ENCODE measurements around the gene GNA12. TPM values are rescaled to one million over a fixed set of nuclear protein-coding genes. Genes with fewer than 3 reads are reported as not detected.

Gene GNA12
- polyA plus RNA-seq, 1 of the 3 experiments (the other 2 are of a cell fraction), result 64.8 TPM

- ChIA-PET CTCF (interaction anchor here (2.2 kb wide), 1 partner anchor 168 kb away, joined by 7 read pairs; no protein-coding TSS in a partner anchor), POLR2A (no interaction called here)
- H3K36me3 ChIP-seq (replicated peaks in 1 of 2; ENCODE audit: control insufficient read depth in 1 of 2, insufficient read depth in 2 of 2, low read length in 1 of 2), result peaks cover 14 to 24% of the 10 kb centered on the region in 2 experiments
- peaks cover 58% of the 10 kb centered on the region for H4K20me1 ChIP-seq (ENCODE audit: insufficient read depth)
- H3F3A ChIP-seq (replicated peaks; ENCODE audit: insufficient read depth), result peaks cover 5% of the 10 kb centered on the region
- H3K27ac ChIP-seq (ENCODE audit: low read depth in 2 of 2, low read length in 1 of 2), result no peak overlapping the region
- H3K4me2 ChIP-seq, result no peak overlapping the region
- peaks cover 97% of the 10 kb centered on the region for H3K79me2 ChIP-seq (ENCODE audit: insufficient read depth)
- TF ChIP-seq MAX (IDR thresholded peaks at IDR 0.05; ENCODE audit: low read depth) (no peak), SMC3 (IDR thresholded peaks at IDR 0.05; ENCODE audit: low read depth, low read length) (no peak), YY1 (IDR thresholded peaks at IDR 0.05; ENCODE audit: low read depth) (no peak)
- H3K9ac ChIP-seq, result no peak overlapping the region
- H2AFZ ChIP-seq (ENCODE audit: low read depth), result no peak overlapping the region
- DNase-seq, result no peak
- H3K9me3 ChIP-seq, result no peaks in the 10 kb centered on the region
- no peak overlapping the region for H3K4me3 ChIP-seq (ENCODE audit: low read depth in 2 of 2, low read length in 1 of 2)
- H3K4me1 ChIP-seq (ENCODE audit: control insufficient read depth in 1 of 2, insufficient read depth in 2 of 2, low read depth in 1 of 2, low read length in 1 of 2), result peaks cover 8% of the 10 kb centered on the region in 2 experiments; a peak in 2 of 4 replicates
- H3K27me3 ChIP-seq (ENCODE audit: insufficient read depth), result no peaks in the 10 kb centered on the region
- H3K9me2 ChIP-seq, result no peaks in the 10 kb centered on the region
- 94% methylated on average over 13 of the region's 13 CpGs for WGBS (ENCODE audit: low lambda C conversion rate)
Measured at GRCh38 chr7:2838873-2839578, 5.1 kb downstream of the GNA12 start.

- no peaks in the 10 kb centered on the region for H3K27me3 ChIP-seq (ENCODE audit: insufficient read depth)
- no peak overlapping the region for H3K4me2 ChIP-seq
- no peaks in the 10 kb centered on the region for H3K9me3 ChIP-seq
- H3F3A ChIP-seq (replicated peaks; ENCODE audit: insufficient read depth), result peaks cover 5% of the 10 kb centered on the region
- 85% methylated on average over 3 of the region's 3 CpGs for WGBS (ENCODE audit: low lambda C conversion rate)
- ChIA-PET POLR2A (no interaction called here), CTCF (interaction anchor here (2.2 kb wide), 1 partner anchor 167 kb away, joined by 7 read pairs; no protein-coding TSS in a partner anchor)
- no peak overlapping the region for H3K4me3 ChIP-seq (ENCODE audit: low read depth in 2 of 2, low read length in 1 of 2)
- no peak for TF ChIP-seq ZBTB33 (IDR thresholded peaks at IDR 0.05; ENCODE audit: borderline replicate concordance, low read depth)
- no peaks in the 10 kb centered on the region for H3K9me2 ChIP-seq
- H2AFZ ChIP-seq (ENCODE audit: low read depth), result no peak overlapping the region
- H3K27ac ChIP-seq (ENCODE audit: low read depth in 2 of 2, low read length in 1 of 2), result no peak overlapping the region
- peaks cover 16 to 24% of the 10 kb centered on the region in 2 experiments for H3K36me3 ChIP-seq (replicated peaks in 1 of 2; ENCODE audit: control insufficient read depth in 1 of 2, insufficient read depth in 2 of 2, low read length in 1 of 2)
- H3K9ac ChIP-seq, result no peak overlapping the region
- H3K4me1 ChIP-seq (ENCODE audit: control insufficient read depth in 1 of 2, insufficient read depth in 2 of 2, low read depth in 1 of 2, low read length in 1 of 2), result peaks cover 8% of the 10 kb centered on the region in 2 experiments; a peak in 2 of 4 replicates
- H3K79me2 ChIP-seq (ENCODE audit: insufficient read depth), result peaks cover 100% of the 10 kb centered on the region
- DNase-seq, result no peak
- H4K20me1 ChIP-seq (ENCODE audit: insufficient read depth), result peaks cover 60% of the 10 kb centered on the region
Measured at GRCh38 chr7:2838451-2838850, 5.7 kb downstream of the GNA12 start.

GRCh38 chr7:2837496-2837895 lies 6.6 kb downstream of the GNA12 start:
- peaks cover 16 to 24% of the 10 kb centered on the region in 2 experiments for H3K36me3 ChIP-seq (replicated peaks in 1 of 2; ENCODE audit: control insufficient read depth in 1 of 2, insufficient read depth in 2 of 2, low read length in 1 of 2)
- TF ChIP-seq GABPA (IDR thresholded peaks at IDR 0.05; ENCODE audit: low read depth) (no peak), USF2 (IDR thresholded peaks at IDR 0.05; ENCODE audit: borderline replicate concordance, low read depth, low read length) (no peak), NFIC (IDR thresholded peaks at IDR 0.05; ENCODE audit: borderline replicate concordance) (no peak), TEAD4 (IDR thresholded peaks at IDR 0.05; ENCODE audit: borderline replicate concordance, insufficient read depth) (no peak), GATA2 (CRISPR knock-in tag; IDR thresholded peaks at IDR 0.05) (no peak), CTCF (IDR thresholded peaks at IDR 0.05) (no peak), EZH2phosphoT487 (IDR thresholded peaks at IDR 0.05; ENCODE audit: borderline replicate concordance, low read depth) (no peak), JUND (IDR thresholded peaks at IDR 0.05) (no peak), USF1 (IDR thresholded peaks at IDR 0.05; ENCODE audit: borderline replicate concordance, low read depth) (no peak), RXRA (IDR thresholded peaks at IDR 0.05; ENCODE audit: borderline replicate concordance, low read depth) (no peak), RFX5 (IDR thresholded peaks at IDR 0.05; ENCODE audit: low read length) (no peak), TCF12 (IDR thresholded peaks at IDR 0.05) (no peak)

More at GRCh38 chr7:2837496-2837895, 6.6 kb downstream of the GNA12 start:
- POLR2A ChIA-PET, result no interaction called here
- Histone ChIP-seq H3K4me1 (ENCODE audit: control insufficient read depth in 1 of 2, insufficient read depth in 2 of 2, low read depth in 1 of 2, low read length in 1 of 2) (peaks cover 7 to 8% of the 10 kb centered on the region in 2 experiments; a peak in 3 of 4 replicates), H3K27me3 (ENCODE audit: insufficient read depth) (no peaks in the 10 kb centered on the region), H3K4me2 (no peak overlapping the region), H3K9me3 (no peaks in the 10 kb centered on the region), H3K4me3 (ENCODE audit: low read depth in 2 of 2, low read length in 1 of 2) (no peak overlapping the region), H3K27ac (ENCODE audit: low read depth in 2 of 2, low read length in 1 of 2) (no peak overlapping the region), H3F3A (replicated peaks; ENCODE audit: insufficient read depth) (peaks cover 5% of the 10 kb centered on the region), H3K9ac (no peak overlapping the region), H3K79me2 (ENCODE audit: insufficient read depth) (peaks cover 100% of the 10 kb centered on the region), H3K9me2 (no peaks in the 10 kb centered on the region), H4K20me1 (ENCODE audit: insufficient read depth) (peaks cover 62% of the 10 kb centered on the region), H2AFZ (ENCODE audit: low read depth) (no peak overlapping the region)
- no peak for DNase-seq
- WGBS (ENCODE audit: low lambda C conversion rate), result 79% methylated on average over 3 of the region's 3 CpGs
- CTCF ChIA-PET, result interaction anchor here (2.2 kb wide), 1 partner anchor 166 kb away, joined by 7 read pairs; no protein-coding TSS in a partner anchor
